ENCODE results near the gene LCE3B.
"Not testable (repeated sequence)": the region's sequence is repeated elsewhere in the genome, so short reads cannot be mapped to it uniquely, and the experiment has no call there.

Gene LCE3B

GRCh38 chr1:152613511-152613910, at the start of gene LCE3B:
LCE3B (plus strand) TSS chr1:152613811; CDS start chr1:152613811, 0 bp downstream.
- no peak for DNase-seq (ENCODE audit: low read depth in 2 of 2)

- no peak for DNase-seq (ENCODE audit: low read depth in 2 of 2)
Measured at GRCh38 chr1:152565115-152565514, 48.5 kb upstream of the LCE3B start.

- DNase-seq (ENCODE audit: low read depth in 2 of 2): no peak
Measured at GRCh38 chr1:152565535-152566215, 47.9 kb upstream of the LCE3B start.

GRCh38 chr1:152566681-152567080, 46.9 kb upstream of the LCE3B start, which contains the start of gene LCE3E:
LCE3E (minus strand) TSS chr1:152566780; CDS start chr1:152566208, 572 bp downstream.
- no peak for DNase-seq (ENCODE audit: low read depth in 2 of 2)

- DNase-seq (ENCODE audit: low read depth in 2 of 2): peak in 1 of 2 donors; percentile 8
Measured at GRCh38 chr1:152577168-152577567, 36.4 kb upstream of the LCE3B start.

- DNase-seq (ENCODE audit: low read depth in 2 of 2): not testable (repeated sequence)
Measured at GRCh38 chr1:152579526-152579925, 34.1 kb upstream of the LCE3B start.

GRCh38 chr1:152580433-152580832, 33.2 kb upstream of the LCE3B start, which contains the start of gene LCE3D:
LCE3D (minus strand) TSS chr1:152580516; CDS start chr1:152579936, 580 bp downstream.
- DNase-seq (ENCODE audit: low read depth in 2 of 2): no peak

GRCh38 chr1:152582647-152583046, 31.0 kb upstream of the LCE3B start:
- no peak for DNase-seq (ENCODE audit: low read depth in 2 of 2)

GRCh38 chr1:152585586-152585985, 28.0 kb upstream of the LCE3B start:
- no peak for DNase-seq (ENCODE audit: low read depth in 2 of 2)

- DNase-seq (ENCODE audit: low read depth in 2 of 2): no peak
Measured at GRCh38 chr1:152596986-152597385, 16.6 kb upstream of the LCE3B start.

- DNase-seq (ENCODE audit: low read depth in 2 of 2): no peak
Measured at GRCh38 chr1:152599934-152600333, 13.7 kb upstream of the LCE3B start, which contains the start of gene LCE3C. LCE3C (plus strand) TSS chr1:152600234; CDS start chr1:152600732, 498 bp downstream.

GRCh38 chr1:152621993-152622392, 8.4 kb downstream of the LCE3B start:
- DNase-seq (ENCODE audit: low read depth in 2 of 2): no peak

GRCh38 chr1:152622803-152623202, 9.2 kb downstream of the LCE3B start, which contains the start of gene LCE3A:
LCE3A (minus strand) TSS chr1:152623103; CDS start chr1:152623103, 0 bp downstream.
- DNase-seq (ENCODE audit: low read depth in 2 of 2): peak in 1 of 2 donors; percentile 0

- DNase-seq (ENCODE audit: low read depth in 2 of 2): peak; percentile 1 to 4
Measured at GRCh38 chr1:152623203-152623844, 9.7 kb downstream of the LCE3B start.

- DNase-seq (ENCODE audit: low read depth in 2 of 2): no peak
Measured at GRCh38 chr1:152626744-152627143, 13.1 kb downstream of the LCE3B start.

- no peak for DNase-seq (ENCODE audit: low read depth in 2 of 2)
Measured at GRCh38 chr1:152630596-152630995, 17.0 kb downstream of the LCE3B start.

GRCh38 chr1:152640351-152640750, 26.7 kb downstream of the LCE3B start:
- DNase-seq (ENCODE audit: low read depth in 2 of 2): no peak

GRCh38 chr1:152643945-152644344, 30.3 kb downstream of the LCE3B start:
- DNase-seq (ENCODE audit: low read depth in 2 of 2): no peak

- no peak for DNase-seq (ENCODE audit: low read depth in 2 of 2)
Measured at GRCh38 chr1:152645146-152645545, 31.5 kb downstream of the LCE3B start.

- no peak for DNase-seq (ENCODE audit: low read depth in 2 of 2)
Measured at GRCh38 chr1:152646656-152647055, 33.0 kb downstream of the LCE3B start.

- DNase-seq (ENCODE audit: low read depth in 2 of 2): peak; percentile 28 to 32
Measured at GRCh38 chr1:152654110-152654509, 40.5 kb downstream of the LCE3B start.

GRCh38 chr1:152656459-152656858, 42.8 kb downstream of the LCE3B start:
- no peak for DNase-seq (ENCODE audit: low read depth in 2 of 2)

GRCh38 chr1:152657677-152658076, 44.1 kb downstream of the LCE3B start:
- no peak for DNase-seq (ENCODE audit: low read depth in 2 of 2)
